Skeletal muscle tissue (tissue), 4 donors: Measurements from ENCODE around the gene ARFGAP1. TPM values are rescaled to one million over a fixed set of nuclear protein-coding genes. Genes with fewer than 3 reads are reported as not detected.

ENCODE experiments used
- H3K27ac ChIP-seq: one replicate; pipeline ENCODE4 v1.7.0; 2013; ENCODE audit warnings: mild to moderate bottlenecking, low read depth, low read length, inconsistent platforms
- H3K27me3 ChIP-seq, 3 donors: one replicate each; pipeline ENCODE4 v1.7.0; 2013; ENCODE audit warnings: low read length in 3 of 3; ENCODE audit not compliant: control insufficient read depth in 3 of 3, insufficient read depth in 3 of 3
- H3K36me3 ChIP-seq, 3 donors: one replicate each; pipeline ENCODE4 v1.7.0; 2013; ENCODE audit warnings: low read length in 3 of 3; ENCODE audit not compliant: control insufficient read depth in 3 of 3, insufficient read depth in 3 of 3
- H3K4me1 ChIP-seq, 3 donors: one replicate each; pipeline ENCODE4 v1.7.0; 2013; ENCODE audit warnings: low read length in 3 of 3, mild to moderate bottlenecking in 3 of 3; ENCODE audit not compliant: control insufficient read depth in 3 of 3, insufficient read depth in 3 of 3
- H3K4me3 ChIP-seq, 3 donors: one replicate each; pipeline ENCODE4 v1.7.0; 2013; ENCODE audit warnings: low read length in 3 of 3
- H3K9ac ChIP-seq, 3 donors: one replicate each; pipeline ENCODE4 v1.7.0; 2013; ENCODE audit warnings: low read length in 3 of 3, mild to moderate bottlenecking in 3 of 3, moderate library complexity in 2 of 3, low read depth in 1 of 3
- H3K9me3 ChIP-seq, 3 donors: one replicate each; pipeline ENCODE4 v1.7.0; 2013; ENCODE audit warnings: low read length in 3 of 3; ENCODE audit not compliant: control insufficient read depth in 3 of 3
- total RNA-seq: library from RNA; depleted of rRNA; stranded (reverse); fragments of >200 nt; gene quantifications from one replicate; pipeline ENCODE4 v1.2.3, GENCODE V29; 2014
- donor health status: Osteomylitis.

Gene ARFGAP1
- total RNA-seq, 1 donor from 2014 or later: 31.8 TPM

GRCh38 chr20:63325554-63326313 lies 53.1 kb downstream of the ARFGAP1 start:
- no peak overlapping the region for H3K4me3 ChIP-seq
- H3K9ac ChIP-seq: no peak overlapping the region
- no peaks in the 10 kb centered on the region for H3K36me3 ChIP-seq
- H3K9me3 ChIP-seq: no peaks in the 10 kb centered on the region
- H3K27ac ChIP-seq: no peak overlapping the region
- H3K27me3 ChIP-seq: peaks cover 28 to 69% (median 38%) of the 10 kb centered on the region in 3 donors
- H3K4me1 ChIP-seq: no peaks in the 10 kb centered on the region

GRCh38 chr20:63326314-63327230 lies 54.0 kb downstream of the ARFGAP1 start:
- Histone ChIP-seq H3K36me3 (no peaks in the 10 kb centered on the region), H3K27me3 (peaks cover 35 to 69% (median 40%) of the 10 kb centered on the region in 3 donors), H3K9ac (no peak overlapping the region), H3K27ac (no peak overlapping the region), H3K4me3 (no peak overlapping the region), H3K9me3 (no peaks in the 10 kb centered on the region), H3K4me1 (no peaks in the 10 kb centered on the region)

GRCh38 chr20:63327231-63327745 lies 54.7 kb downstream of the ARFGAP1 start:
- Histone ChIP-seq H3K27me3 (peaks cover 42 to 74% (median 47%) of the 10 kb centered on the region in 3 donors), H3K9ac (no peak overlapping the region), H3K27ac (no peak overlapping the region), H3K4me3 (no peak overlapping the region), H3K36me3 (no peaks in the 10 kb centered on the region), H3K4me1 (no peaks in the 10 kb centered on the region), H3K9me3 (no peaks in the 10 kb centered on the region)

GRCh38 chr20:63328026-63328700 lies 55.5 kb downstream of the ARFGAP1 start:
- no peak overlapping the region for H3K9ac ChIP-seq
- peaks cover 38 to 71% (median 48%) of the 10 kb centered on the region in 3 donors for H3K27me3 ChIP-seq

GRCh38 chr20:63328718-63329275 lies 56.2 kb downstream of the ARFGAP1 start:
- Histone ChIP-seq H3K9me3 (no peaks in the 10 kb centered on the region), H3K36me3 (no peaks in the 10 kb centered on the region), H3K9ac (no peak overlapping the region), H3K4me1 (no peaks in the 10 kb centered on the region), H3K27me3 (peaks cover 38 to 75% (median 50%) of the 10 kb centered on the region in 3 donors), H3K27ac (no peak overlapping the region), H3K4me3 (no peak overlapping the region)

More at GRCh38 chr20:63328026-63328700, 55.5 kb downstream of the ARFGAP1 start:
- no peak overlapping the region for H3K4me3 ChIP-seq
- H3K36me3 ChIP-seq: no peaks in the 10 kb centered on the region
- no peaks in the 10 kb centered on the region for H3K9me3 ChIP-seq
- no peaks in the 10 kb centered on the region for H3K4me1 ChIP-seq
- H3K27ac ChIP-seq: no peak overlapping the region

GRCh38 chr20:63329331-63330083 lies 56.9 kb downstream of the ARFGAP1 start:
- Histone ChIP-seq H3K27me3 (peaks cover 41 to 73% (median 50%) of the 10 kb centered on the region in 3 donors), H3K9me3 (no peaks in the 10 kb centered on the region), H3K27ac (no peak overlapping the region), H3K36me3 (no peaks in the 10 kb centered on the region), H3K9ac (no peak overlapping the region), H3K4me1 (no peaks in the 10 kb centered on the region), H3K4me3 (no peak overlapping the region)

GRCh38 chr20:63330084-63330760 lies 57.6 kb downstream of the ARFGAP1 start:
- H3K27ac ChIP-seq: no peak overlapping the region
- H3K27me3 ChIP-seq: peaks cover 45 to 74% (median 52%) of the 10 kb centered on the region in 3 donors
- H3K4me3 ChIP-seq: no peak overlapping the region
- no peak overlapping the region for H3K9ac ChIP-seq
- no peaks in the 10 kb centered on the region for H3K36me3 ChIP-seq
- no peaks in the 10 kb centered on the region for H3K4me1 ChIP-seq
- no peaks in the 10 kb centered on the region for H3K9me3 ChIP-seq

- Histone ChIP-seq H3K27me3 (peaks cover 52 to 78% (median 59%) of the 10 kb centered on the region in 3 donors), H3K9ac (no peak overlapping the region), H3K36me3 (no peaks in the 10 kb centered on the region), H3K4me3 (no peak overlapping the region), H3K27ac (no peak overlapping the region), H3K4me1 (no peaks in the 10 kb centered on the region), H3K9me3 (no peaks in the 10 kb centered on the region)
Measured at GRCh38 chr20:63330940-63331339, 58.3 kb downstream of the ARFGAP1 start.
